HG03097 (cell line): ENCODE data around the gene CPAMD8.

Source experiments
- ATAC-seq: cut with Tn5 transposase; IDR thresholded peaks from one replicate; pipeline ENCODE4 v1.9.1; 2021; ENCODE audit not compliant: unreplicated experiment, low FRiP score

Gene CPAMD8

DNA sequence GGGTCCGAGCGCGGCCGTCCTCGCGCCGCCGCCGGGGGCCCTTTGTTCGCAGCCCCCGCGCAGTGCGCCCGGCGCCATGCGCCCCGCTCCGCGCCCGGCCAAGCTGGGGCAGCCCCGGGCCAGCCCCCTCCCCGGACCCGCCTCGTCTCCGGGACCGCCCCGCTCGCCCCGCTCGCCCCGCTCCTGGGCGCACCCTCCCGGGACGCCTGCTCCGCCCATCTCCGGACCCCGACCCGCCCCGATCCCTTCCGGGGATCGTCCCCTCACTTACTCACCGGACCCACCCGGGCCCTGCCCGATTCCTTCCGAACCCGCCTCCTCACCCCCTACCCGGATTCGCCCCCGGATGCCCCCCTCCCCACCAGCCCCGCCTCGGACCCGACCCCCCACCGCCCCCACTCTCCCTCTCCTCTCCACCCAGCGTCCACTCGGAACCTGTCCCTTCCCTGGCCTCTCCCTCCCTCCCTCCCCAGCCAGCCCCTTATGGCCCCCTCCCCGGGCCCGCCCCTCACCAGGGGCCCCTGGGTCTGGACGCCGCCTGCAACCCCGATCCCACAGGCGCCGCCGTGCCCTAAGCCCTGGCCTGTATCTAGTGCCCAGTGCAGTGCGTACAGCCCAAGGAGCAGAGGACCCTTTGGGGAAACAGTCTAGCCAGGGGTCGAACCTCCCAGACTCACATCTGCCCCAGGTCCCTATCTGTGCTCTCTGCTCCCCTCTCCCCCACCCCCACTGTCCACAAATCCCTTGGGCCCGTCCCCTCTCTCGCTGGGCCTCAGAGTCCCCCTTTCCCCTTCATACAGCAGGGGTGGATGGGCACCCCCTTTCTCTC, at the start of gene CPAMD8:
TSS of gene CPAMD8 (minus strand) at position 105 of the 829 bp plus-strand sequence. CDS start 168 bp downstream, outside the sequence.
- no peak for ATAC-seq

DNA sequence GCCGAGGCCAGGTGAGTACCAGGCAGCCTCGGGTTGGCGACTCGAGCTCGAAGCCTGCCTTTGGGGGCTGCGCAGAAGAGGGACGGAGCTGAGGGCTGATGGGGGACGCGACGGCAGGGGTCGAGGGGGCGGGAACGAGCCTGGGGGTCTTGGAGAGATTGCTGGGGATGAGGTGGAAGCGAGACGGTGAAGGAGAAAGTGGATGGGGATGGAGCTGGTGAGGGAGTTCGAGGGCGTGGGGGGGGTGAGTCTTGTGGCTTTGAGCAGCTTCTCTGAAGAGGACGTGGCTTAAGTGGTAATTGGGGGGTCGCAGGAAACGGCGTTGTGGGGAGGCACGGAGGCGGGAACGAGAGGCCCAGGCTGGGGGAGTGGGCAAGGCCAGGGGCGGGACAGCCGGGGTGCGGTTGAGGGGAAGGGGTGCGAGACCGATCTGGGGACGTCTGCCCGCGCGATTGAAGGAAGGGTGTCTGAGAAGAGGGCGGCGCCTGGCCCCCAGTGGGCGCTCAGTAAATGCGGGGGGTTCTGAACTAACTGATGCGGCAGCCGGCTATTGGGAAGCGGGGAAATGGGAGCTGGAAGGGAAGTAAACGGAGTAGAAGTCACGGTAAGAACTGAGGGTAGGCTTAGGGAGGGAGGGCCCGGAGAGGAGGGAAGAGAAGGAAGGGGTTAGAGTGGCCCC, 49.4 kb upstream of the CPAMD8 start:
- no peak for ATAC-seq

DNA sequence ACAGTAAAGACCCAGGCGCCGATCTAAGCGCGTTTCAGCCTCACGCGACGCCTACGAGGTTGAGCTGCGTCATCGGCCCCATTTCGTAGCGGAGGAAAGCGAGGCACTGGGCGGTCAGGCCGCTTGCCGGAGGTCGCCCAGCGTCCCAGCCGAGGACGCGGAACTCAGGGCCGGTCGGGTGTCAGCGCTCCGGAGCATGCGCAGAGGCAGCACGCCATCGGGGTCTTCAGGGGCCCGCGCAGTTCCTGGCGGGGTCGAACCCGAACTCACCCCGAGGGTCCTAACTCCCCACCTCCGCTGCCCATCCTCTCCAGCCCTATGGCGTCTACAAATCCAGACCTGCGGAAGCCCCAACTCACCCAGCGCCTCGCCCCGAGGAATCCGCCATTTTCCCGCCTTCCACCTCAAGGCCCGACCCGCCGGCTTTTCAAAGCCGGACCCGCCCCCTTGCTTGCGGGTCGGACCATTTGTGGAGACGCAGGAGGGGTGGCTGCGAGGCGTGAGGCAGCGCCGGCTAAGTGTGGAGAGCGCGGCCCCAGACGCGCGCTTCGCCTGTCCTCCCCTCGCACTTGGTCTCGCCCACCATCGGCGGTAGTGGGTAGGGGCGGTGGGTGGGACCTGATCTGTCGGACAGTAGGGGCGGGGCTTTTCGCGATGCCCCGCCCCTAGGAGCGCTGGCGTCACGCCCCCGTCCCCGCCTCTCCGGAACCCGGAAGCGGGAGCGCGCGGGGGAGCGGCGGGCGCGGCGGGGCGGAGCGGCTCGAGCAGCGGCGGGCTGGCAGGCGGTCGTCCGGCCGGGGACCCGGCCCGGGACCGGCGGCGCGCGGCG, 48.6 kb upstream of the CPAMD8 start, which contains the start of the genes HAUS8 and MYO9B:
TSS of gene HAUS8 (minus strand) at position 418 of the 829 bp plus-strand sequence. CDS start at position 388, 30 bp downstream.
TSS of gene MYO9B (plus strand) at position 743 of the 829 bp plus-strand sequence. CDS start 25,941 bp downstream, outside the sequence.
- peak; percentile 75 for ATAC-seq

DNA sequence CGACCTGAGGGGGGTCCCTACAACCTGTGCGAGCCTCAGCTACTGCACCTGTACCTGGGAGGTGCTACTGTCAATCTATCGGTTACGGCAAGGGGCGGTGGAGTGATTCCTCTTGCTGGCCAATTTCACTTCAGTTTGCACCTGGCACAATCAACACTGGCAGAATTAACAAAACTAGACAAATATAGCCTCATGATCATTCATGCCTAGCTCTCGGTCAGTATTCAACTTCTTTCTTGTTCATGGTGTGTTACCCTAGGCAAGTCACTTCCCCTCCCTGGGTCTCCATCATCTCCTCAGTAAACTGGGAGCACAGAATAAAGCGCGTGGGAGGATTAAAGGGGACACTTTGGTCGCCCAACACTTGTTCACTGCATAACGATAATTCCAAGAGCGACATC, 48.0 kb upstream of the CPAMD8 start:
- ATAC-seq = peak; percentile 8

DNA sequence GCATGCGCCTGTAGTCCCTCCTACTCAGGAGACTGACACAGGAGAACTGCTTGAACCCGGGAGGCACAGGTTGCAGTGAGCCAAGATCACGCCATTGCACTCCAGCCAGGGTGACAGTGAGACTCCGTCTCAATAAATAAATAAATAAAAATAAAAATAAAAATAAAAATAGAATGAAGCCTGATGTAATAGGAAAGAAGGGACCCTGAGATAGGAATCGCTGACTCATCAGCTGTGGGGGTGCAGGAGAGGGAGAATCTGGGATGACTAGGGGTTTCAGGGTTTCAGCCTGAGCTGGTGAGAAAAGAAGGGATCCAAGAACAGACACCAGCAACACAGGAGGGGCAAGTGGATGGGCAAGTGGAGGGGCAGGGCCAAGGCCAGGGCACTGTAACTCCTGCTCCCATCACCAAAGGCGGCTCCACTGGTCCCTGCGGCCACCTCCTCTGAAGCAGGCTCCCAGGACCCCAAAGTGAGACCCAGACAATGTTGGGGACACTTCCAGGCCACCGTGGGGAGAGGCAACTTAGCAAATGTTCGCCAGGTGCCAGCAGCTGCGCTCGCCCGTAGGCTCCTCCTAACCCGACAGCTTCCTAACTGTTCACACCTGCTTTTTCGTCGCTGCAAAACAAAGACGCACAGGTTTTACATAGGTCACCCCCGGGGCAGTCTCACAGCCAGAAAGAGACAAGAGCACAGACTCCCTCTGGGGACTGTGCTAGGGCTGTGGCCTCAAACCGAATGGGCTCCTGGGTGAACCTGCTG, 47.4 kb upstream of the CPAMD8 start:
- ATAC-seq = no peak

DNA sequence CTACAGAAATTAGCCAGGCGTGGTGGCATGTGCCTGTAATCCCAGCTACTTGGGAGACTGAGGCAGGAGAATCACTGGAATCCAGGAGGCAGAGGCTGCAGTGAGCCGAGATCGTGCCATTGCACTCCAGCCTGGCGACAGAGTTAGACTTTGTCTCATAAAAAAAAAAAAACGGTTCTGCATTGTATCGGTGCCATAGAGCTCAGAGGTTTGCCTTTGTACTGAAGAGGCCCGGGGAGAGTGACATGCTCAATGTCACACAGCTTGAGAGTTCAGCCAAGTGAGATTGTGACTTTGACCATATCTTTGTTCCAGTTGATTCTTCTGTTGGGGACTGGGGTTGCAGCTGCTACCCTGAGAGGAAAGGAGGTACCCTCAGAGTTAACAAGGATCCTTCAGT, 44.3 kb upstream of the CPAMD8 start:
- ATAC-seq = no peak

DNA sequence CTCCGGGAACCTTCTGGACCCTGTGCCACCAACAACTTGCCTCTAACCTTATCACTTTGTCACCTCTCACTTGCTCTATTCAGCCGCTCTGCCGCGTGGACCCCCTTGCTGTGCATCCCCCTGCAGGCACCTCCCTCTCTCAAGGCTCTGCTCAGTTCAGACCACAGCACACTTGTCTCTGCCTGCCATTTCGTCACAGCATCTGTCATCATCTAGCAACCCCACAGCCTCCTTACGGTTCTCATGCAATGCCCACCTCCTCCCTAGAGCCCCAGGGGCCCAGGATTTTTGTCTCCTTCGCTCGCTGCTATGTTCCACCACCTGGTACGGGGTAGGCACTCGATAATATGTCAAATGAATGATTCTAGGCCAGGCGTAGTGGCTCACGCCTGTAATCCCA, 43.8 kb upstream of the CPAMD8 start:
- ATAC-seq = no peak

DNA sequence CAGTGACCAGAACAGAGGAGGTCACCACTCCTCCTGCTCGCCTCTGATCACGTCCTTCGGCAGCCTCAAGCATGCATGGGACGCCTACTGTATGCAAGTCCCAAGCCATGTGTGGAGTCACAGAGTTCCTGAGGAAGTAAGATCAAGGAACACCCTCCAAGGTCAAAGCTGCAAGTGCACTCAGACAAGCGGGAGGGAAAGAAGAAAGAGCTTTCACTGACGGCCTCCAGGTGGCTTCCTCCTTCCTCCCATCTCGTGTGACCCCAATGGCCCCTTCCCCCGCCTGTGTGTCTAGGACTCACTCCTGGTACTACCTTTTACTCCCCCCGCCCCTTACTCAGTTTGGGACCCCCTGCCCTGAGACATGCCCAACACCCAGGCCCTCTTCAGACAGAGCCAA, 42.6 kb upstream of the CPAMD8 start:
- no peak for ATAC-seq

DNA sequence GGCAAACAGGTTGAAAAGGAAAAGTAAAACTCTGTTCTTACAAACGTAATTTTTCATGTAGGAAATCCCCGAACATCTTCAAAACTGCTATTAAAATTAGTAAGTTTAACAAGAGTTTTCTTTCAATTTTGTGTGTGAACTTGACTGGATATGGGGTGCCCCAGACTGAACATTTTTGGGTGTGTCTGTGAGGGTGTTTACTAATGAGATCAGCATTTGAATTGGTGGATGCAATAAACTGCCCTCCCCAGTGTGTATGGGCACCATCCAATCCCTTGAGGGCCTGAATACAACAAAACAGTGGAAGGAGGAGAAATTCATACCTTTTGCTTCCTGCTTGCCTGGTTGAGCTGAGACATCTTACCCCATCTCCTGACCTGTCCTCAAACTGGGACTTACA, 36.8 kb upstream of the CPAMD8 start:
- no peak for ATAC-seq

DNA sequence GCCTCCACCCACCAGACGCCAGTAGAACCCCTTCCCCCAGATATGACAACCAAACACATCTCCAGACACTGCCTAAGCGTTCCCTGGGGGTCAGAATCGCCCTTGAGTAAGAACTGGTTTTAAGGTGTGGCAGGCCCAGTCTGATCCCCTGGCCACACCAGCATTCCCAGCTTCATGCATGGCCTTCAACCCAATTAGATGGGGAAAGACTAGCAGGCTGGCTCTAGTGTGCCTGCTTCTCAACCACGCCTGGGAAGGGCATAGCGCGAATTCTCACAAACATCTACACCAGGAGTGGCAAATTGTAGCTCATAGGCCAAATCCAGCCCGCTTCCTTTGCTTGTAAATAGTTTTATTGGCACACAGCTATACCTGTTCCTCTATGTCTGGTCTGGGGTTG, 35.1 kb upstream of the CPAMD8 start:
- no peak for ATAC-seq

DNA sequence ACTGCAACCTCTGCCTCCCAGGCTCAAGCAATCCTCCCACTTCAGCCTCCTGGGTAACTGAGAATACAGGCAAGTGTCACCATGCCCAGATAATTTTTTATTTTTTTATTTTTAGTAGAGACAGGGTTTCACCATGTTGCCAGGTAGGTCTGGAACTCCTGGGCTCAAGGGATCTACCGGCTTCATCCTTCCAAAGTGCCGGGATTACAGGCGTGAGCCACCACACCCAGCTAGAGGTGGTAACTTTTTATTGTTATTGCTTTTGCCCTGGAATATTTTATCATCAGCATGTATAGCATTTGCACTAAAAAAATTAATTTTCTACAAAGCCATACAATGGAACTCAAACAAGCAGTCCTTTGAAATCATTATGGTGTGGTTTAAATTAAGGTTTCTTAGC, 34.6 kb upstream of the CPAMD8 start:
- no peak for ATAC-seq

DNA sequence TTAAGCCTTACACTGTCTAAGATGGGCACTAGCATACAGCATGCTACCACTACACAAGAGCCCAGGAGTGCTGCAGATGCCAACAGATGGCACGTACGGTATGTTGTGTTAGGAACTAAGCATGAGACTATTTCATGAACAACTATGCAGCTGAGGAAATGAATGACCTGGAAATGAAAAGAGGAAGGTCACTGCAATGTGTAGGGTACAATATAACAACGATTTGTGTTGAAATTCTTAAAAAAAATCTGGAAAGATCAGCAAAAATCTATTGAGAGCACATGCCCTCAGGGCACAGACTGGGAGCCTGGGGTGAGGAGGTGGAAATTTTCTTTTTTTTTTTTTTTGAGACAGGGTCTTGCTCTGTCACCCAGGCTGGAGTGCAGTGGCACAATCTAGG, 34.2 kb upstream of the CPAMD8 start:
- no peak for ATAC-seq

DNA sequence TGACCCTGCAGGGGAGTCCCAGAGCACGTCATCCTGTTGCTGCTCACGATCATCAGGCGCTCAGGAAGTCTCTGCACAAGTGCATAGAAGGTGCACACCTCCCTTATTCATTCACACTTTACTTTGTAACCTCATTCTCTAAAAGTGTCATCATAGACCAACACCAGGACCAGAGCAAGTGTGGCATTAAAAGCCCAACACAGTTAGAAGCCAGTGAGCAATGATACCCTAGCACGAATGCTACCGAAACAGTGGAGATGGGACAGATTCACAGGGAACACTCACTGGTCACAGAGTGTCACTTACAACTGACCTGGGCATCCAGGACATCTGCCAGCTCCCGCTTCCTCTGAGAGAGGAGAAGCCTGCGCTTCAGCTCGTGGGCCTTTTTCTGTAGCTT, 31.6 kb upstream of the CPAMD8 start:
- ATAC-seq = no peak

DNA sequence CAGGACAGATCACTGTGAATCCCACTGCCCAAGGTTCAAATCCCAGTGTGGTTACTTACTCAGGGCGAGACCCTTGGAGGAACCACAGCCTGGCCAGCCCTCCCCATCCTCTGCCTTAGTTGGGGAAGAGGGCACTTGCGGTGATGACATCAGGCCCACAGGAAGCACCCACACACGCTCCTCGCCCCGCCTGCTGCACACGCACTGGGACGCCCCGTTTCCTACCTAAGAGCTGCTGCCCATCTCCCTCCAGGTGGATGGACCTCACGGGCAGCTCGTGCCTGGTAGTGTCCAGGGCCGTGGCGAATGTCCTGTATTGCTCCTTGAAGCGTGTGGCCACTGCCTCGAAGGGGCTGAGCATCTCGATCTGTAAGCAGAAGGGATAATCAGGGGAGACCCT, 29.0 kb upstream of the CPAMD8 start:
- ATAC-seq = no peak

DNA sequence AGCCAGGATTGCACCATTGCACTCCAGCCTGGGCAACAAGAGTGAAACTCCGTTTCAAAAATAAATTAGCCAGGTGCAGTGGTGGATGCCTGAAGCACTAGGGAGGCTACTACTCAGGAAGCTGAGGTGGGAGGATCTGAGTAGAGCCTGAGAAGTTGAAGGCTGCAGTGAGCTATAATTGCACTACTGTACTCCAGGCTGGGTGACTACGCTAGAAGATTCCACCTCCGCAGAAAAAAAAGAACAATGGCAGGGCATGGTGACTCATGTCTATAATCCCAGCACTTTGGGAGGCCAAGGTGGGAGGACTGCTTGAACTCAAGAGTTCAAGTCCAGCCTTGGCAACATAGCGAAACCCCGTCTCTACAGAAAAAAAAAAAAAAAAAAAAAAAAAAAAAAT, 28.1 kb upstream of the CPAMD8 start:
- ATAC-seq = no peak

DNA sequence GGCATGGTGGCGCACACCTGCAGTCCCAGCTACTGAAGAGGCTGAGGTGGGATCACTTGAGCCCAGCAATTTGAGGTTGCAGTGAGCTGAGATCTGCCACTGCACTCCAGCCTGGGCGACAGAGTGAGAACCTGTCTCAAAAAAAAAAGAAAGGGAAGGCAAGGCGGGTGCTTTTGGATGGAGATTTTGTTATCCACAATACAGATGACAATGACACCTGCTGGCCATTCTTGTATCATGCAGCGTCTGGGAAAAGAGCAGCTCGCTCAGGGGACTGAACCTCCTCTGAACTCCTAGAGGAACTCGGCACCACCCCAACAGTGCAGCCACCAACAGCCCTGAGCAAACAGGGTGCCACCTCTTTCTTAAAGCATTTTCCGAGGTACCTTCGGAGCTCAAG, 25.8 kb upstream of the CPAMD8 start:
- no peak for ATAC-seq

DNA sequence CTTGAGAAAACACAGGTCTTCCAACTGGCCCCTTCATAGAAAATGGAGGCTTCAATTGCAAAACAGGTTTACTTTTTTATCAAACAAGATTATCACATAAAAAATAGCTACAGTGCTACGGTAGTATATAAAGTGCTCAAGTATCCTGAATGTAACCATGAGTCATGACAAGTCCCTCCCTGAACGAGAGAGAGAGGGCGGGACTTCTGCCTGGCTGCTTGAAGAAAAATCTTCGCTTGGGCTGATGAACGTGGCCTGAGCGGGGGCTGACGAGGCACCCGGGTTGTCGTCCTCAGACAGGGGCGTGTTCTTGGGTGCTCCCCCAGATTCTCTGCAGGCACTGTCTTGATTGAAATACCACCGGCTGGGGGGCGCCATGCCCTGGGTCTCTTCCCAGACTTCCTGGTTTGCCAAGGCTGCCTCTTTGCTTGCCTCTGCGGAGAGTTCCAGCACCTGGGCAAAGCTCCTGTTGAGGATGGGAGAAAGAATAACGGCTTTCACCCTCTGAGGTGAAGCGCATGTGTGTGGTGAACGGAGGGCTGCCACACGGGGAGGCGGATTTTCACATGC, 23.2 kb upstream of the CPAMD8 start:
- ATAC-seq = no peak

DNA sequence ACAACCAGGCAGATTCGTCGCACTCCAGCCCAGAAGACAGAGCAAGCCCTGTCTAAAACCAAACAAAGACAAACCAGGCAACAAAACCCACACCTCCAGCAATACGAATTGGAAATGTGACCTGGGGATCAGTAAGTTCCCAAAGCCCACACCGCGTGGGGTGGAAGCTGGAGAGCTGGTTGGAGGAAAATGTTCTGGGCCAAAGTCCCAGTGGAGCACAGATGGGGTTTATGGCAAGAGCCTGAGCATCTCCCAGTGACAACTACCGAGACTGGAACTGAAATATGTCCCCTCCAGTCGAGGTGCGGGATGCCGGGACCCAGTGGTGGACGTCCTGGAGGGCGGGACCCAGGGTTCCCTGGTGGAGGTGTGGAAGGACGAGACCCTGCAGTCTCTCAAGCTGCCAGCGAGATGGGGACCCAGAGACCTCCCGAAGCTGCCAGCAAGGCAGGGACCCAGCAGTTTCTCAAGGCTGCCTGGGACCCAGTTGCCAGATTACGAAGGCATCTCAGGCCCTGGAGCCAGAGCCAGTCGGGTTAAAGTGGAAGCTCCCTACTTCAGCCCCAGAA, 22.4 kb upstream of the CPAMD8 start:
- no peak for ATAC-seq

DNA sequence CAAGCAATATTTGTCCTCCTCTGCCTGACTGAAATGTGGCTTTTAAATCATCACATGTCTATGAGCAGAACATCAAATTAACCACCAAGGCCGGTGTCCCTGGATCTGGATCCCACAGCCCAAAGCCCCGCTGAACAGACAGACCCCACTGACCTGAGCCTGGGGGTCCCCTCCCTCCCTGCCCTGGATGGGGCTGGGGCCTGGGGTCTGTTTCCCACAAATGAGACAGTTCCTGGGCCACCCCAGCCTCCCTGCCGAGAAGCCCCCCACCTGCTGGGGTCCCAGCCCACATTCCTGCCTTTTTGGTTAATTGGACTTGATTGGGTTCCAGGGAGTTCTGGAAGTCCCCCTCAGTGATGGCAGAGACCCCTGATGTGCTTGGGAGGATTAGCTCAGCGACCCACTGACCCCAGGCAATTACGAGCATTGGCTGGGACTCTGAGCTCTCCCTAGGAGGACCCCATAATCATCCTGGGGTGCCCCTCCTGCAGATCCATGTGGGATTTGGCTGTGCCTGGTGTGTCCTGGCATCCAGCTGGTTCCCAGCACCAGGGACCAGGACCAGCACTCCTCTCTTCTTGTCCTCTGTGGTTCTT, 19.4 kb upstream of the CPAMD8 start:
- ATAC-seq = no peak
